ENCODE results near the gene KIAA1549. TPM values are rescaled to one million over a fixed set of nuclear protein-coding genes. Genes with fewer than 3 reads are reported as not detected.

KIAA1549 gene
- total RNA-seq, 4 donors from 2014 or later, result 2.3 to 3.2 (median 2.8) TPM

DNA sequence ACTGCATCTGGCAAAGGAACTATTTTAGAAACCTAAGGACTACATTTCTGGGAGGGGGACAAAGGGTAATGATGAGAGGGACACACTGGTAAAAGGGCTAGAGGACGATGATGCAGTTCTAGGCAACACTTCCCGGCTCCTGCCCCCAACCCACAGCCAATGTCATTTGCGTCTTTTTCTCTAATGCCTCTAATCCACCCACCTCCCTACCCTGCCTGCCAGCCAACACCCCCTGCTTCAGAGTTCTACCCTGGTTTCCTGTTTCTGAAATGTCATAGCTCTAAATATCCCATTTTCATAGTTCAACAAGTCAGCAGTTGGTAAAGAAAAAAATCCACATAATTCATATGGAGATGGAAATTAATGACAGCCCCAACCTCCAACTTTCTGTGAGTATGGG is 79.0 kb downstream of the KIAA1549 start:
- H3K9me3 ChIP-seq, result no peaks in the 10 kb centered on the region
- no peaks in the 10 kb centered on the region for H3K4me1 ChIP-seq
- intact Hi-C loops (cut with DNase I), result no loop called here
- no peak for TF ChIP-seq POLR2AphosphoS5 (IDR thresholded peaks at IDR 0.05)
- no peak for TF ChIP-seq EP300 (IDR thresholded peaks at IDR 0.05)
- TF ChIP-seq POLR2A (IDR thresholded peaks at IDR 0.05; ENCODE audit: low read depth), result no peak
- TF ChIP-seq, protein P1, sequence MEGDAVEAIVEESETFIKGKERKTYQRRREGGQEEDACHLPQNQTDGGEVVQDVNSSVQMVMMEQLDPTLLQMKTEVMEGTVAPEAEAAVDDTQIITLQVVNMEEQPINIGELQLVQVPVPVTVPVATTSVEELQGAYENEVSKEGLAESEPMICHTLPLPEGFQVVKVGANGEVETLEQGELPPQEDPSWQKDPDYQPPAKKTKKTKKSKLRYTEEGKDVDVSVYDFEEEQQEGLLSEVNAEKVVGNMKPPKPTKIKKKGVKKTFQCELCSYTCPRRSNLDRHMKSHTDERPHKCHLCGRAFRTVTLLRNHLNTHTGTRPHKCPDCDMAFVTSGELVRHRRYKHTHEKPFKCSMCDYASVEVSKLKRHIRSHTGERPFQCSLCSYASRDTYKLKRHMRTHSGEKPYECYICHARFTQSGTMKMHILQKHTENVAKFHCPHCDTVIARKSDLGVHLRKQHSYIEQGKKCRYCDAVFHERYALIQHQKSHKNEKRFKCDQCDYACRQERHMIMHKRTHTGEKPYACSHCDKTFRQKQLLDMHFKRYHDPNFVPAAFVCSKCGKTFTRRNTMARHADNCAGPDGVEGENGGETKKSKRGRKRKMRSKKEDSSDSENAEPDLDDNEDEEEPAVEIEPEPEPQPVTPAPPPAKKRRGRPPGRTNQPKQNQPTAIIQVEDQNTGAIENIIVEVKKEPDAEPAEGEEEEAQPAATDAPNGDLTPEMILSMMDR (IDR thresholded peaks at IDR 0.05), result no peak
- H3K27ac ChIP-seq (replicated peaks in 1 of 4), result no peak overlapping the region
- H3K4me3 ChIP-seq, result no peak overlapping the region
- no peak for DNase-seq (ENCODE audit: extremely low spot score)
- no peaks in the 10 kb centered on the region for H3K27me3 ChIP-seq
- H3K36me3 ChIP-seq, result peaks cover 0 to 21% (median 6%) of the 10 kb centered on the region in 4 donors
- 95% methylated on average over 3 of the region's 3 CpGs for WGBS

DNA sequence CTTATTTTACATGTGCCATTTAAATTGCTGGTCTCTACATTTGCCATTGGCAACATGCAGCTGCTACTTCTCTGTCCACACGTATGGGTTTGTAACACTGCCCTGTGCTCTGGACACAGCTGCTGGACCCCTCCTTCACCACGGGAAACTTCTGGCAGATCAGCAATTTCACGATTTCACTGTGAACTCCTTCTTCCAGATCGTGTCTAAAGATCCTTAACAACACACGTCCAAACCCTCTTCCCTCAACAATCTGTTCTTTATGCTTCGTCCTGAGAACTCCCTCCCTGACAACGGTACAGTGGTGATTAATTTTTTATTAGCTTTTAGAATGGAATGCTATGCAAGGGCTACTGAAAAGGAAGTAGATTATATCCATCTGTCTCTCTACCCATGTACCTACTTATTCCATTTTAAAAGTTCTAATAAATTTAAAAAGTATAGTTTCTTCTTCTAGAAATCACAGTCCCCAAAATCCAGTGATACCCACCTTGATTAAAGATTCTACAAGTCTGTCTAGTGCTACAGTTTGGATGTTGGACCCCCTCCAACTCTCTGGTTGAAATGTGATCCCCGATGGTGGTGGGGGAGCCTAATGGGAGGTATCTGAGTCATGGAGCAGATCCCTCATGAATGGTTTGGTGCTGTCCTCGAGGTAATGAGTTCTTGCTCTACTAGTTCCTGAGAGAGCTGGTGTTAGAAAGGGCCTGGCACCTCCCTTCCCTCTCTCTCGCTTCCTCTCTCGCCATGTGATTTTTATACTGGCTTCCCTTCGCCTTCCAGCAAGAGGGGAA is 81.0 kb downstream of the KIAA1549 start:
- WGBS, result 59% methylated on average over 12 of the region's 12 CpGs
- Histone ChIP-seq H3K4me1 (no peaks in the 10 kb centered on the region), H3K27me3 (no peaks in the 10 kb centered on the region), H3K4me3 (no peak overlapping the region), H3K9me3 (no peaks in the 10 kb centered on the region), H3K36me3 (peaks cover 0 to 9% (median 2%) of the 10 kb centered on the region in 4 donors), H3K27ac (replicated peaks in 1 of 4) (no peak overlapping the region)
- TF ChIP-seq, protein P1 (IDR thresholded peaks at IDR 0.05), result no peak
- no peak for TF ChIP-seq POLR2A (IDR thresholded peaks at IDR 0.05; ENCODE audit: low read depth)
- TF ChIP-seq POLR2AphosphoS5 (IDR thresholded peaks at IDR 0.05), result no peak
- no peak for TF ChIP-seq EP300 (IDR thresholded peaks at IDR 0.05)
- no peak for DNase-seq (ENCODE audit: extremely low spot score)
- intact Hi-C loops (cut with DNase I), result no loop called here

DNA sequence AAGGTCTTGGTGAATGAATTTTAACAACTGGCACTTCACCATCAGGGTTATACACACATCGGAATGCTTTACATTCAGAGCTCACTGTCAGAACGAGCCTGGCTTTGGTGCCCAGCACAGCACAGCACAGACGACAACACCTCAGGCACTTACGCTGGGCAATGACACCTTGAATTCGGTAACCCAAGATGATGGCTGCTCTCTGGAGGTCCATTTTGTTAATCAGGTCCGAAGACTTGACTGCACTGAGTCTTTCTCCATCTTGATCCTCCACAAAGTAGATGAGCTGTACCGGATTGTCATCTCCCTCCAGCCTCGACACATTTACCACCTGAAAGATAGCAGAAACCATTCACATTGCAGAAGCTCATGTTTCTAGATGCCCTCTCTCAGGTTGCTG is 82.4 kb downstream of the KIAA1549 start:
- Histone ChIP-seq H3K27me3 (no peaks in the 10 kb centered on the region), H3K4me3 (no peak overlapping the region), H3K27ac (replicated peaks in 1 of 4) (no peak overlapping the region), H3K4me1 (no peaks in the 10 kb centered on the region), H3K9me3 (no peaks in the 10 kb centered on the region), H3K36me3 (peaks cover 0 to 19% (median 5%) of the 10 kb centered on the region in 4 donors)
- WGBS, result 79% methylated on average over 8 of the region's 8 CpGs
- DNase-seq (ENCODE audit: extremely low spot score), result no peak
- intact Hi-C loops (cut with DNase I), result no loop called here
- TF ChIP-seq POLR2A (IDR thresholded peaks at IDR 0.05; ENCODE audit: low read depth) (no peak), EP300 (IDR thresholded peaks at IDR 0.05) (no peak), POLR2AphosphoS5 (IDR thresholded peaks at IDR 0.05) (no peak)
- TF ChIP-seq, protein P1 (IDR thresholded peaks at IDR 0.05), result no peak

DNA sequence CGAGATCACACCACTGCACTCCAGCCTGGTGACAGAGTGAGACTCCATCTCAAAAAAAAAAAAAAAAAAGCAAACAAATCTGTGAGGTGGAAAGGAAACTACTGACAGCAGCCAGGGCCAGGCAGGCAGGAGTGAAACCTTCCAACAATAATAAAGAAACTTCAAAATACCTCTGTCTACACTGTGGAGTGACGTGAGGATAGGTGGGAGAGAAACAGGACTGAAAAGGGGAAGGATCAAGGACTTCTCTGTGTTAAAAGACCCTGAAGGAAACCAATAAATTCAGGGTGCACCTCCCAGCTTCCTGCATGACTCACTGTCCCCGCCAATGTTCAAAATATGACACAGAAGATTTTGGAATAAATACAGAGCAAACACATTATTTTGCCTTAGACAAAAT is 82.9 kb downstream of the KIAA1549 start:
- Histone ChIP-seq H3K4me1 (no peaks in the 10 kb centered on the region), H3K36me3 (peaks cover 0 to 22% (median 5%) of the 10 kb centered on the region in 4 donors), H3K4me3 (no peak overlapping the region), H3K9me3 (no peaks in the 10 kb centered on the region), H3K27me3 (no peaks in the 10 kb centered on the region), H3K27ac (replicated peaks in 1 of 4) (no peak overlapping the region)
- 68% methylated on average over 3 of the region's 3 CpGs for WGBS
- intact Hi-C loops (cut with DNase I), result no loop called here
- no peak for TF ChIP-seq POLR2A (IDR thresholded peaks at IDR 0.05; ENCODE audit: low read depth)
- TF ChIP-seq EP300 (IDR thresholded peaks at IDR 0.05), result no peak
- TF ChIP-seq, protein P1 (IDR thresholded peaks at IDR 0.05), result no peak
- TF ChIP-seq POLR2AphosphoS5 (IDR thresholded peaks at IDR 0.05), result no peak
- DNase-seq (ENCODE audit: extremely low spot score), result no peak
